GM19023 (cell line): ENCODE results near the gene BRD8.

Experiments used
- ATAC-seq: cut with Tn5 transposase; IDR thresholded peaks from one replicate; pipeline ENCODE4 v1.9.1; 2021; ENCODE audit warnings: mild to moderate bottlenecking, moderate library complexity; ENCODE audit not compliant: unreplicated experiment

The BRD8 gene

DNA sequence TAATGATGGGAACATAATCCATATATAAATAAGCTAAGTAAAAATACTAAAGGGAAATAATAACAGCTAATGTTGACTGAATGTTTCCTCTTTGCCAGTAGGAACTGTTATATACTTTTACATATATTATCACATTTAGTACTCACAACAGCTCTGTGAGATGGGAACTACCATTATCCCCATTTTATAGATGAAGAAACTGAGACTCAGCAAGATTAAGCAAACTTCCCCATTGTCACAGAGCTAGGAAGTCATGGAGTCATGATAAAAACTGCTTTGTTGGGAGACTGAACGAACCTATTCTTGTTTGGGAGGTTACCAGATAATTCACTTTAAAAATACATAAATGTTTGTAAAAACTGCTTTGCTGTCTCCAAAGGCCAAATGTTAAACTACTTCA, 71.2 kb downstream of the BRD8 start:
- ATAC-seq, result no peak

DNA sequence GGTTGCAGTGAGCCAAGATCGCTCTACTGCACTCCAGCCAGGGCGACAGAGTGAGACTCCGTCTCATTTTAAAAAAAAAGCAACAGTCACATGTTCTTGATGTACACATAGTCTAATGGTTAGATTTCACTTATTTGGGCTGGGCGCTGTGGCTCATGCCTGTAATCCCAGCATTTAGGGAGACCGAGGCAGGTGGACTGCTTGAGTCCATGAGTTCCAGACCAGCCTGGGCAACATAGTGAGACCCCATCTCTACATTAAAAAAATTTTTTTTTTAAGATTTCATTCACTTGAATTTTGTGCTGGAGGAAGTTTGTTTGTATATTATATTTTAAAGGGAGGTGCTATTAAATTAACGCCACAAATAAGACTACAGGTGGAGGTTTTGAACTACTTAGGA, 72.7 kb downstream of the BRD8 start:
- no peak for ATAC-seq

DNA sequence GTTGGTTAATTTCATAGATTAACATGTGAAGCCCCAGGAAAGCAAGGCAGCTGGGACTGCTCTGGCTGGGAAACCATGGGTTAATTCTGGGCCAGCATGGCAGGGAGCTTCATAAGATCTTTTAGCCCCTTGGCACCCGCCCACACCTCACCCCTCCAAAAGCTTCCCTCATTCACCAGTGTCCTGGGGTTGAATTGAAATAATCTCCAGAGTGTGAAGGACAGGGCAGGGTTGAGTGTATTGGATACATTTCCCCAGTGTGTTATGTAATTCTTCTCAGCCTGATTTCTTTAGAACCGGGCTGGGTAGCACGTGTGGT, 75.2 kb downstream of the BRD8 start:
- ATAC-seq, result no peak

DNA sequence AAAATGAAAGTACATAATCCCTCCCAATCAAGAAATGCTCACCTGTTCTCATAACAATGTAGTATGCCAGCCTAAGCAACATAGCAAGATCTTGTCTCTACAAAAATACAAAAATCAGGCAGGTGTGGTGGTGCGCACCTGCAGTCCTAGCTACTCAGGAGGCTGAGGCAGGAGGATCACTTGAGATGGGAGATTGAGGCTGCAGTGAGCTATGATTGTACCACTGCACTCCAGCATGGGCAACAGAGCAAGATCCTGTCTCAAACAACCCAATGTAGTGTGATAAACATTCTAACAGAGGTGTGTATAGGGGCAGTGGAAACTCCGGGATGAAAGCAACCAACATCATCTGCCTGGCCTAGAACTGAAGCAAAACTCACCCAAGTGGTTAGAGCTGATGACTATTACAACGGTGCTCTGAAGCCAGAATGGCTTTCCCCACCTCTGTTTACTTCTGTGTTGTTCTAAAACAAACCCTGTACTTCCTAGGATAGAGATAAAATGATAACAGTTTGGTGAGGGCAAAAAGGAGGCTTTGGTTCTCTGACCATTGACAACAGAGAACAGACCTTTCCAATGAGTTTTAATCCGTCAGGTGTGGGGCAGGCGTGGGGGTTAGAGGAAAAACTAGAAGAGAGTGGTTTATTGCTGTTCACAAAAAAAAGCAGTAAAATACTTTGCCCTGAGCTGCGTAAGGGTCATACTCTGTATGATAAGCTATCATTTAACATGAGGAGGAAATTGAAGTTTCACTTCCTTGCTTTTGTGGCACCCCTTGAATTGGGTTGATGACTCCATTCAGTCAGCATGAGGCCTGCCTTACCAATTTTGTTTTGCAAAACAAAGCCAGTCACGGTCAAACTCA, 75.7 kb downstream of the BRD8 start:
- ATAC-seq, result no peak

DNA sequence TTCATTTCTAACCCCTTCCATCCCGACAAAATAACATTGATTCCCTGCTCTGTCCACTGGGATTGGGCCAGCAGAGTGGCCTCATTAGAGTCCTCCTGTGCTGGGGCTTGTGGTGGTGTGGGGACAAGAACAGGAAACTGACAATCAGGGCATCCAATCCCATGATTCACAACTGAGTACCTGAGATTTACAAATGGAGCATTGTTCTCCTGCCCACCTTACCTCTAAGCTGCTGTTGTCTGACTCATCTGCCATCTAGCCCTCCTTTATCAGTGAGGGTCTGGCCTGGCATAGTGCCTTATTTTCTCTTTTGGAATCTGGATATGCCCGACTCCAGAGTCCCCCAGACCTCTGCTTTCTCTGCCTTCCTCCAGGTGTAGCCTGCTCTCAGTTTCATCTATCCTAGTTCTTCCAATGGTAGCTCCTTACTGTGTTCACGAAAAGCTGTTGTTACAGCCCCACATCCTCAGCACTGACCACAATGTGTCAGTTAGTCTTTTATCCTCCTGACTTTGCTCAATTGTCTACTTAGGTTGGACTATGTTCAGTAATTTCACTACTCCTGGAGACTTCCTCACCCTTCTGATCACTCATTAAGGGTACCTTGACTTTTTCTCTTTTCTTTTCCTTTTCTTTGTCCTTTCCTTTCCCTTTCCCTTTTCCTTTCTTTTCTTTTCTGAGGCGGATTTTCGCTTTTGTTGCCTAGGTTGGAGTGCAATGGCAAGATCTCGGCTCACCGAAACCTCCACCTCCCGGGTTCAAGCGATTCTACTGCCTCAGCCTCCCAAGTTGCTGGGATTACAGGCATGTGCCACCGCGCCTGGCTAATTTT, 81.2 kb downstream of the BRD8 start:
- no peak for ATAC-seq

DNA sequence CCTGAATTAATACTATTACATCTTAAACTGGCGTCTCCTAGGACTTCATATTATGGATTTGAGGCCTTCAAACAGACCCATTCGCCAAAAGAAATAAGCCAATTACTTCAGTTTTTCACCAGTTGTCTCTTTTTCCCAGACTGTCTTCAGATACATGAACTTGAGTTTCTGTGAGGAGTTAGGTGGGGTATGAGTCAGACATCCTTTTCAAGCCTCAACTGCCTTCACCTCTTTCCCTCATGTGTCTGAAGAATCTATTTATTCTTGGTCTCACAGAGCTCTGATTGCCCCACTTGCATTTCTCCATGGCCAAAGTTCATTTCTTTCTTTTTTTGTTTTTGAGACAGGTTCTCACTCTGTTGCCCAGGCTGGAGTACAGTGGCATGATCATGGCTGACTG, 82.1 kb downstream of the BRD8 start:
- ATAC-seq, result no peak

DNA sequence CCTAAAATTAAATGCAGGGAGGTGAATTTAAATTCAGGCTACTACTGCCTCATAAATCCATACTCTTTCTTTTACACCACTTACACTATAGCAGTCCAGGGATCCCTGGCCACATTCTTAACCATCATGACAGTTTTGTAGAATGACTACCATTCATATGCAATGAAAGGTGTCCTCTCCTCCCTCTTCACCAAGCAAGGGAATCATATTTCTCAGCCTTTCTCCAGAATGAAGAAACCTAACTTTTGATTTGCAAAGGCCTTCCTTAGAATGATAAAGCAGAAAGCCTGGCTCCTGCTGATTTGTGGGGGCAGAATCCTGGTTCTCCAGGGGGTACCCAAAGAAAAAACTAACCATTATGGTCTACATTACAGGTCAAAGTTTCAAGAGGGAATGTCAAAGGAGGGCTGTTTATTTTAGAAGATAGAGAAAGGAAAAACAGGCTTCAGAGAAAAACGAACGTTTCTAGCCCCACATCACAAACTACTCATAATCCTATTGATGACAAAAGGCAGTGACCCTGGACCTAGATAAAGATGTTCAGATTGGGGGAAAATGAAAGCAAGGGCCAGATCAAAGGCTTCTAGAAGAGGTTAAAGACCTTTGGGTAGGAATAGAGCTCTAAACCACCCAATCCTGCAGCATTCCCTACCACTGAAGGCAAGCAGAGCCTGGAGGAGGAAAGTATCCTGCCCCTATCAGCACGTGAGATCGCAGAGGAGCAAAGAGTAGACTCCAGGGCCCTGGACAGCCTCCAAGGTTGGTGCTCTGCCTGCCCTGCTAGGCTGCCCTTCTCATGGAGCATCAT, 83.1 kb downstream of the BRD8 start:
- no peak for ATAC-seq

DNA sequence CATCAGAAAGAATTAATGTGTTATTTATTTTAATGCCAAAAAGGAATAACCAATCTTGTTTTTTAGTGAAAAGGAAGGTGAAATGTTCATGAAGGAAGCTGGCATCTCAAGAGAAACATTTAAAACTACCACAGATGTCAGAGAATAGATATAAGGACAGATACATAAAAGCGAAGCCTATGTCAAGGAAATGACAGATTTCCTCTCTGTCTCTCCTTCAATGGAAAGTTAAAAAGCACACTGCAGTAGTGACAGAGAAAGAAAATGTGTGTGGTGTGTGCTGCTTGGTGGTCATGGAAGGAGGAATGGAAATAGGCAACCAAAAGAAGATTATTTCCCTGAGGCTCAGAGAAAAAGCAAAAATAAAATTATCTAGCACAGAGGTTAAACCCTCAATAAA, 85.4 kb downstream of the BRD8 start:
- no peak for ATAC-seq

DNA sequence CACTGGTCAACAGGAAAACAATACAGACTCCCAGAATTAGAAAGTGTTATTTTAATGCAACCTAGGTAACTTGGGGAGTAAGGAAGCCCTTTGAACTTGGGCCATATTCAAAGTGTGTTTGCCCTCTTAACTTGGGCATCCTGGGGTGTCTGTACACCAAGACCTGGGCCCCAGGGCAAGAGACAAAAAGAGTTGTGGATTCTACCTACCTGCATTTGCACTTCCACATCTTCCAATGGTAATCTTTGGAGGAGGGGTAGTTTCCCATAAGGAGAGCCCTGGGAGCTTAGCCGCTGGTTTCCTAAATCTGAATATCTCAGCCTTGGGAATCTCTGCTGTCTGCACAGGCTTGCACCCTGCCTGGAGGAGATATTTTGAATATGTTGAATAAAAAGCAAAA, 86.1 kb downstream of the BRD8 start:
- ATAC-seq, result no peak

DNA sequence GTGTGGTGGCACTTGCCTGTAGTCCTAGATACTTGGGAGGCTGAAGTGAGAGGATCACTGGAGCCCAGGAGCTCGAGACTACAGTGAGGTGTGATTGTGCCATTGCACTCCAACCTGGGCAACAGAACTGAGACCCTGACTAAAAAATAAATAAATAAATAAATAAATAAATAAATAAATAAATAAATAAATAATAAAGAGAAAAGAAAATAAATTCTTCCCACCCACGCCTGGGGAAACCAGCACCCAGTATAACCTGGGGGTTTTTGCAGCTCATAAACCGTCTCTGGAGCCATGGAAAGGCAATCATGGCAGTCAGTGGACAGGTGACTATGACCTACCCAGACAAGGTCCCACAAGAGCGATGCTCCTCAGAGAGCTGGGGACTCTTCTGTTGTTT, 86.7 kb downstream of the BRD8 start:
- no peak for ATAC-seq
